HL-60/S4 treated with phorbol 12-myristate 13-acetate at 8.2 ng/mL for 4 days and 3 days (cell line): Measurements from ENCODE around the gene ZRSR2.

Experiments used
- in situ Hi-C: fragments of 300-500 bp; cut with MboI; formaldehyde crosslinking; loops from 2 replicates; pipeline ENCODE4 v1.15.0; 2022; ENCODE audit warnings: low sequenced_read_pairs

ZRSR2 gene

GRCh38 chrX:15849555-15849954, 59.3 kb downstream of the ZRSR2 start:
- in situ Hi-C loops = no loop called here

- in situ Hi-C loops = loop anchor here (10.0 kb wide), 1 partner anchor 61 kb away; no protein-coding TSS in a partner anchor
These were observed 63.3 kb downstream of the ZRSR2 start for GRCh38 chrX:15853586-15854079.

GRCh38 chrX:15854080-15854655, 63.9 kb downstream of the ZRSR2 start:
- in situ Hi-C loops = loop anchor here (10.0 kb wide), 1 partner anchor 61 kb away; no protein-coding TSS in a partner anchor

- in situ Hi-C loops = loop anchor here (10.0 kb wide), 1 partner anchor 60 kb away; no protein-coding TSS in a partner anchor
These were observed 64.7 kb downstream of the ZRSR2 start, which contains the start of gene AP1S2 for GRCh38 chrX:15854712-15855567. TSS of gene AP1S2 (minus strand) at chrX:15854813. CDS start at chrX:15852524, 2,289 bp downstream.

GRCh38 chrX:15855568-15856221, 65.4 kb downstream of the ZRSR2 start:
- in situ Hi-C loops = loop anchor here (10.0 kb wide), 1 partner anchor 59 kb away; no protein-coding TSS in a partner anchor

- in situ Hi-C loops = loop anchor here (10.0 kb wide), 1 partner anchor 59 kb away; no protein-coding TSS in a partner anchor
These were observed 65.9 kb downstream of the ZRSR2 start for GRCh38 chrX:15856222-15856587.

GRCh38 chrX:15856636-15857035, 66.4 kb downstream of the ZRSR2 start:
- in situ Hi-C loops = loop anchor here (10.0 kb wide), 1 partner anchor 58 kb away; no protein-coding TSS in a partner anchor

GRCh38 chrX:15858051-15858450, 67.8 kb downstream of the ZRSR2 start:
- in situ Hi-C loops = loop anchor here (10.0 kb wide), 1 partner anchor 57 kb away; no protein-coding TSS in a partner anchor

- in situ Hi-C loops = no loop called here
These were observed 70.6 kb downstream of the ZRSR2 start for GRCh38 chrX:15860921-15861320.

GRCh38 chrX:15864023-15864422, 73.7 kb downstream of the ZRSR2 start:
- in situ Hi-C loops = no loop called here

- in situ Hi-C loops = no loop called here
These were observed 74.3 kb downstream of the ZRSR2 start for GRCh38 chrX:15864629-15865028.

- in situ Hi-C loops = no loop called here
These were observed 75.9 kb downstream of the ZRSR2 start for GRCh38 chrX:15866147-15866546.

- in situ Hi-C loops = no loop called here
These were observed 79.4 kb downstream of the ZRSR2 start for GRCh38 chrX:15869695-15870094.

- in situ Hi-C loops = no loop called here
These were observed 80.0 kb downstream of the ZRSR2 start for GRCh38 chrX:15870310-15870709.
